Renal cortical epithelial cell (primary cell): Measurements from ENCODE around the gene PDE4A. TPM values are rescaled to one million over a fixed set of nuclear protein-coding genes. Genes with fewer than 3 reads are reported as not detected.

Source experiments
- DNase-seq: peaks from one replicate; pipeline ENCODE4 v3.0.0-alpha.2; 2011; ENCODE audit warnings: low read depth
- total RNA-seq: library from RNA; depleted of rRNA; stranded (reverse); fragments of >200 nt; gene quantifications from 2 replicates; pipeline ENCODE4 v1.2.3, GENCODE V29; 2014

The PDE4A gene
- total RNA-seq, 1 donor from 2014 or later, result 8.7 TPM

GRCh38 chr19:10510301-10510802, 90.0 kb downstream of the PDE4A start:
- no peak for DNase-seq

- no peak for DNase-seq
These were observed 92.9 kb downstream of the PDE4A start for GRCh38 chr19:10513223-10513622.

- no peak for DNase-seq
These were observed 94.1 kb downstream of the PDE4A start for GRCh38 chr19:10514211-10515145.

GRCh38 chr19:10516064-10516385, 95.7 kb downstream of the PDE4A start:
- DNase-seq, result no peak

GRCh38 chr19:10516671-10517286, 96.4 kb downstream of the PDE4A start:
- no peak for DNase-seq

- no peak for DNase-seq
These were observed 97.0 kb downstream of the PDE4A start, which contains the start of gene S1PR5 for GRCh38 chr19:10517361-10517759. TSS of gene S1PR5 (minus strand) at chr19:10517447. CDS start at chr19:10515011, 2,436 bp downstream.

- DNase-seq, result no peak
These were observed 97.6 kb downstream of the PDE4A start for GRCh38 chr19:10517760-10518443.

- DNase-seq, result no peak
These were observed 98.4 kb downstream of the PDE4A start for GRCh38 chr19:10518444-10519361.

Other genes with a start within 250 kb of the PDE4A start
- 37.4 and 38.0 TPM in 2 replicates for gene DNMT1, start 225.6 kb upstream of the PDE4A start, total RNA-seq
- gene S1PR2, start 189.2 kb upstream of the PDE4A start, total RNA-seq, result 3.0 and 3.3 TPM in 2 replicates
- gene MRPL4, start 168.3 kb upstream of the PDE4A start, total RNA-seq, result 23.1 and 29.5 TPM in 2 replicates
- 38.4 and 130 TPM in 2 replicates for gene ICAM1, start 149.4 kb upstream of the PDE4A start, total RNA-seq
- 0.35 and 0.69 TPM in 2 replicates for gene ICAM4, start 133.6 kb upstream of the PDE4A start, total RNA-seq
- gene ICAM5, start 130.6 kb upstream of the PDE4A start, total RNA-seq, result 0.40 and 1.6 TPM in 2 replicates
- 0.17 and 0.70 TPM in 2 replicates for gene ZGLP1, start 110.7 kb upstream of the PDE4A start, total RNA-seq
- 22.2 and 47.1 TPM in 2 replicates for gene FDX2, start 104.5 kb upstream of the PDE4A start, total RNA-seq
- gene RAVER1, start 87.0 kb upstream of the PDE4A start, total RNA-seq, result 8.0 and 33.1 TPM in 2 replicates
- 2.8 and 7.6 TPM in 2 replicates for gene ICAM3, start 80.9 kb upstream of the PDE4A start, total RNA-seq
- gene TYK2, start 40.0 kb upstream of the PDE4A start, total RNA-seq, result 66.7 and 74.2 TPM in 2 replicates
- 187 and 245 TPM in 2 replicates for gene CDC37, start 17.0 kb upstream of the PDE4A start, total RNA-seq
- 64.4 and 75.4 TPM in 2 replicates for gene KEAP1, start 82.8 kb downstream of the PDE4A start, total RNA-seq
- not detected in 2 replicates for gene S1PR5, start 96.9 kb downstream of the PDE4A start, total RNA-seq
- 15.6 and 16.3 TPM in 2 replicates for gene ATG4D, start 123.4 kb downstream of the PDE4A start, total RNA-seq
- 5.2 and 14.5 TPM in 2 replicates for gene KRI1, start 145.5 kb downstream of the PDE4A start, total RNA-seq
- gene CDKN2D, start 148.4 kb downstream of the PDE4A start, total RNA-seq, result 3.5 and 6.1 TPM in 2 replicates
- gene AP1M2, start 166.8 kb downstream of the PDE4A start, total RNA-seq, result 2.0 and 70.5 TPM in 2 replicates
- gene SLC44A2, start 205.0 kb downstream of the PDE4A start, total RNA-seq, result 46.0 and 48.5 TPM in 2 replicates
- gene ILF3, start 233.8 kb downstream of the PDE4A start, total RNA-seq, result 79.4 and 134 TPM in 2 replicates